IMR-90 (cell line): ENCODE data around the gene MGAT4A. TPM values are rescaled to one million over a fixed set of nuclear protein-coding genes. Genes with fewer than 3 reads are reported as not detected.

Source experiments
- ATAC-seq: fragments of 200-7000 bp; cut with Tn5 transposase; 2 replicates; pipeline ENCODE4 v1.9.1; 2020; ENCODE audit warnings: low read depth, mild to moderate bottlenecking, moderate library complexity
- BruUV-seq: library from RNA; stranded (reverse); fragments of 400-500 nt; replicated peaks from 2 replicates; lab custom pipeline; 2021; lab: Mats Ljungman, UMichigan
- CTCF ChIA-PET: fragments of 300-600 bp; formaldehyde crosslinking; extraction: SDS; loops from one replicate; lab custom pipeline; 2021; ENCODE audit warnings: antibody characterized with exemption; lab: Yijun Ruan, JAX
- POLR2A ChIA-PET: fragments of 300-600 bp; sonication (Branson Sonifier 250); formaldehyde crosslinking; loops from one replicate; lab custom pipeline; 2022; ENCODE audit warnings: antibody characterized with exemption; ENCODE audit not compliant: unreplicated experiment; lab: Charles Lee
- DNase-seq: peaks from one replicate; pipeline ENCODE4 v3.0.0; 2013
- H2AFZ ChIP-seq: replicated peaks from 2 replicates; pipeline ENCODE3; 2013; ENCODE audit warnings: low read length, mild to moderate bottlenecking; ENCODE audit not compliant: poor library complexity
- H2AK5ac ChIP-seq: 2 replicates; pipeline ENCODE4 v1.6.1; 2013; ENCODE audit warnings: low read depth, low read length, inconsistent platforms
- H2AK9ac ChIP-seq: replicated peaks from 2 replicates; pipeline ENCODE3; 2013; ENCODE audit warnings: mild to moderate bottlenecking, low read depth, low read length, moderate library complexity; ENCODE audit not compliant: poor library complexity
- H2BK120ac ChIP-seq: 2 replicates; pipeline ENCODE4 v1.6.1; 2013; ENCODE audit warnings: low read depth, low read length, inconsistent platforms
- H2BK15ac ChIP-seq: 3 replicates; pipeline ENCODE4 v1.6.1; 2013; ENCODE audit warnings: low read depth, low read length, inconsistent platforms
- H2BK20ac ChIP-seq: 2 replicates; pipeline ENCODE4 v1.6.1; 2013; ENCODE audit warnings: low read depth, mild to moderate bottlenecking, inconsistent platforms, low read length, moderate library complexity
- H2BK5ac ChIP-seq: 2 replicates; pipeline ENCODE4 v1.6.1; 2013; ENCODE audit warnings: mild to moderate bottlenecking, low read depth, low read length, inconsistent platforms; ENCODE audit not compliant: poor library complexity, severe bottlenecking
- H3K14ac ChIP-seq: replicated peaks from 2 replicates; pipeline ENCODE4 v1.6.1; 2013; ENCODE audit warnings: low read depth, low read length, inconsistent platforms
- H3K18ac ChIP-seq: 2 replicates; pipeline ENCODE4 v1.6.1; 2013; ENCODE audit warnings: low read depth, low read length, control low read depth
- H3K23ac ChIP-seq: 2 replicates; pipeline ENCODE4 v1.6.1; 2013; ENCODE audit warnings: low read depth, low read length, inconsistent platforms
- H3K27ac ChIP-seq: 2 replicates; pipeline ENCODE4 v1.5.1; 2013; ENCODE audit warnings: mild to moderate bottlenecking, control low read depth, low read length; ENCODE audit not compliant: insufficient read depth
- H3K27me3 ChIP-seq: 2 replicates; pipeline ENCODE4 v1.6.1; 2013; ENCODE audit warnings: low read length; ENCODE audit not compliant: control insufficient read depth, insufficient read depth
- H3K36me3 ChIP-seq: 2 replicates; pipeline ENCODE4 v1.6.1; 2013; ENCODE audit warnings: low read length, mixed read lengths; ENCODE audit not compliant: control insufficient read depth, insufficient read depth
- H3K4ac ChIP-seq: 2 replicates; pipeline ENCODE4 v1.6.1; 2013; ENCODE audit warnings: low read depth, low read length, inconsistent platforms
- H3K4me1 ChIP-seq: 2 replicates; pipeline ENCODE4 v1.6.1; 2013; ENCODE audit warnings: low read length, mixed read lengths; ENCODE audit not compliant: control insufficient read depth, insufficient read depth
- H3K4me2 ChIP-seq: 2 replicates; pipeline ENCODE4 v1.6.1; 2013; ENCODE audit warnings: low read depth, mild to moderate bottlenecking, control low read depth, low read length, moderate library complexity
- H3K4me3 ChIP-seq: 2 replicates; pipeline ENCODE4 v1.5.1; 2013; ENCODE audit warnings: low read depth, mild to moderate bottlenecking, control low read depth, low read length, moderate library complexity; ENCODE audit not compliant: insufficient read depth
- H3K56ac ChIP-seq: 2 replicates; pipeline ENCODE4 v1.6.1; 2013; ENCODE audit warnings: low read length, inconsistent platforms; ENCODE audit not compliant: insufficient read depth; ENCODE audit errors: extremely low read depth
- H3K79me1 ChIP-seq, 2 experiments: 2 replicates each; pipeline ENCODE4 v1.6.1; 2013; ENCODE audit warnings: low read length in 2 of 2, inconsistent platforms in 1 of 2, low read depth in 1 of 2
- H3K9ac ChIP-seq: 2 replicates; pipeline ENCODE4 v1.6.1; 2013; ENCODE audit warnings: low read depth, low read length, control low read depth
- H3K9me1 ChIP-seq: 2 replicates; pipeline ENCODE4 v1.6.1; 2013; ENCODE audit warnings: low read length, inconsistent platforms; ENCODE audit not compliant: insufficient read depth
- H3K9me3 ChIP-seq: 2 replicates; pipeline ENCODE4 v1.6.1; 2013; ENCODE audit warnings: low read length; ENCODE audit not compliant: control insufficient read depth, insufficient read depth
- H4K20me1 ChIP-seq: 2 replicates; pipeline ENCODE4 v1.6.1; 2013; ENCODE audit warnings: low read length, inconsistent platforms; ENCODE audit not compliant: insufficient read depth
- H4K5ac ChIP-seq: 2 replicates; pipeline ENCODE4 v1.6.1; 2013; ENCODE audit warnings: mild to moderate bottlenecking, low read depth, low read length, control low read depth
- H4K8ac ChIP-seq, 2 experiments: 2 replicates each; pipeline ENCODE4 v1.6.1; 2013; ENCODE audit warnings: low read depth in 2 of 2, low read length in 2 of 2, control low read depth in 1 of 2, inconsistent platforms in 1 of 2
- H4K91ac ChIP-seq: 2 replicates; pipeline ENCODE4 v1.6.1; 2013; ENCODE audit warnings: low read depth, low read length, inconsistent platforms; ENCODE audit not compliant: insufficient read depth
- BHLHE40 ChIP-seq: fragments of 150-350 bp; IDR thresholded peaks from 2 replicates; pipeline ENCODE4 v1.6.1; 2016; ENCODE audit warnings: mild to moderate bottlenecking, low read depth, low read length
- ELK1 ChIP-seq: fragments of 150-350 bp; IDR thresholded peaks from 2 replicates; pipeline ENCODE4 v1.6.1; 2016; ENCODE audit warnings: low read depth, mild to moderate bottlenecking, low read length, moderate library complexity, borderline replicate concordance
- MAFK ChIP-seq: IDR thresholded peaks from 2 replicates; pipeline ENCODE4 v1.6.1; 2012; ENCODE audit warnings: low read depth, low read length, improper control_type of control experiment
- MAZ ChIP-seq: IDR thresholded peaks from 2 replicates; pipeline ENCODE4 v1.6.1; 2012; ENCODE audit warnings: low read depth, mild to moderate bottlenecking, low read length, improper control_type of control experiment, moderate library complexity, borderline replicate concordance
- MXI1 ChIP-seq: IDR thresholded peaks from 2 replicates; pipeline ENCODE4 v1.6.1; 2012; ENCODE audit warnings: low read depth, mild to moderate bottlenecking, low read length, moderate library complexity, borderline replicate concordance
- NFE2L2 ChIP-seq: fragments of 150-350 bp; IDR thresholded peaks from 2 replicates; pipeline ENCODE4 v1.6.1; 2016; ENCODE audit warnings: low read depth, mild to moderate bottlenecking, low read length
- RAD21 ChIP-seq: IDR thresholded peaks from 2 replicates; pipeline ENCODE4 v1.6.1; 2012; ENCODE audit warnings: low read length, improper control_type of control experiment
- RFX5 ChIP-seq: IDR thresholded peaks from 2 replicates; pipeline ENCODE4 v1.8.0; 2012; ENCODE audit warnings: low read depth, mild to moderate bottlenecking, low read length, moderate library complexity
- SMC3 ChIP-seq: fragments of 150-350 bp; IDR thresholded peaks from 2 replicates; pipeline ENCODE4 v1.6.1; 2016; ENCODE audit warnings: low read depth, mild to moderate bottlenecking, antibody characterized with exemption, low read length, moderate library complexity
- USF2 ChIP-seq: fragments of 150-350 bp; IDR thresholded peaks from 2 replicates; pipeline ENCODE4 v1.6.1; 2017; ENCODE audit warnings: mild to moderate bottlenecking, antibody characterized with exemption, low read length, low read depth
- WGBS, 2 experiments: methylation state at CpG; one replicate each; pipeline versions ENCODE4 v1.1.5 to v1.1.7; 2013; ENCODE audit warnings: missing lambda C conversion rate in 2 of 2; ENCODE audit not compliant: insufficient read length in 1 of 2; ENCODE audit errors: extremely low coverage in 2 of 2; 5-methylcytosine and 5-hydroxymethylcytosine counted together
- dilution Hi-C: fragments of 300-500 bp; cut with HindIII; formaldehyde crosslinking; loops from one replicate; pipeline ENCODE4 v1.14.3; 2018; ENCODE audit warnings: low sequenced_read_pairs; ENCODE audit not compliant: unreplicated experiment
- in situ Hi-C: fragments of 300-500 bp; cut with MboI; formaldehyde crosslinking; loops from 3 replicates; pipeline ENCODE4 v1.14.3; 2019; ENCODE audit warnings: low sequenced_read_pairs, inconsistent platforms, mixed read lengths
- intact Hi-C: fragments of 100-400 bp; cut with micrococcal nuclease; formaldehyde crosslinking; loops from 2 replicates; pipeline ENCODE4 v1.10.0; 2022
- polyA plus RNA-seq, 3 experiments: library from polyadenylated mRNA; depleted of rRNA; stranded (reverse); fragments of >200 nt; gene quantifications; 2 replicates each; pipeline ENCODE4 v1.2.3, GENCODE V29; 2012; ENCODE audit warnings: low replicate concordance in 1 of 3
- total RNA-seq: library from RNA; depleted of rRNA; stranded (reverse); fragments of >200 nt; gene quantifications from 2 replicates; pipeline ENCODE4 v1.2.3, GENCODE V29; 2012

Gene MGAT4A
- total and polyA plus RNA-seq, 2 of the 4 experiments (the other 2 are of a cell fraction), result under 0.01 TPM; not detected in 1

GRCh38 chr2:98773907-98774306 lies 43.0 kb upstream of the MGAT4A start:
- H3K4me2 ChIP-seq, result no peak overlapping the region
- H3K79me1 ChIP-seq, result no peaks in the 10 kb centered on the region
- no peak overlapping the region for H4K8ac ChIP-seq
- POLR2A ChIA-PET, result no interaction called here
- DNase-seq, result no peak
- no peak overlapping the region for H4K91ac ChIP-seq
- ATAC-seq, result no peak
- H3K27me3 ChIP-seq, result peaks cover 17% of the 10 kb centered on the region
- H3K4me3 ChIP-seq, result no peak overlapping the region
- H3K9me3 ChIP-seq, result no peaks in the 10 kb centered on the region
- no peak overlapping the region for H2BK15ac ChIP-seq
- H3K56ac ChIP-seq, result no peak overlapping the region
- H3K14ac ChIP-seq, result no peak overlapping the region
- no peak overlapping the region for H2BK120ac ChIP-seq
- no peak overlapping the region for H3K27ac ChIP-seq
- no peak overlapping the region for H2AK5ac ChIP-seq
- in situ Hi-C loops (no loop called here), intact Hi-C loops (no loop called here), dilution Hi-C loops (no loop called here)
- H3K9me1 ChIP-seq, result no peaks in the 10 kb centered on the region
- no peak overlapping the region for H3K9ac ChIP-seq
- H3K36me3 ChIP-seq, result no peaks in the 10 kb centered on the region
- H3K4me1 ChIP-seq, result no peaks in the 10 kb centered on the region
- no peak overlapping the region for H2AFZ ChIP-seq
- no peak overlapping the region for H2BK5ac ChIP-seq
- H2AK9ac ChIP-seq, result no peak overlapping the region
- CTCF ChIA-PET, result no interaction called here
- no TSS peak for BruUV-seq
- H4K20me1 ChIP-seq, result no peaks in the 10 kb centered on the region
- no peak overlapping the region for H4K5ac ChIP-seq
- no peak overlapping the region for H2BK20ac ChIP-seq
- H3K18ac ChIP-seq, result no peak overlapping the region
- H3K23ac ChIP-seq, result no peak overlapping the region
- no peak overlapping the region for H3K4ac ChIP-seq
- no peak for TF ChIP-seq RAD21
- TF ChIP-seq ELK1, result no peak
- no peak for TF ChIP-seq MAZ
- TF ChIP-seq SMC3, result no peak
- TF ChIP-seq RFX5, result no peak
- no peak for TF ChIP-seq NFE2L2
- no peak for TF ChIP-seq MAFK
- TF ChIP-seq MXI1, result no peak
- TF ChIP-seq BHLHE40, result no peak
- no peak for TF ChIP-seq USF2
- no CpG with 5 or more reads among the region's 4 CpGs for WGBS, 2 experiments
